HG02759 (cell line): ENCODE results near the gene ITIH5.

Source experiments
- ATAC-seq: cut with Tn5 transposase; IDR thresholded peaks from one replicate; pipeline ENCODE4 v1.9.1; 2021; ENCODE audit warnings: mild to moderate bottlenecking, moderate library complexity; ENCODE audit not compliant: unreplicated experiment

The ITIH5 gene

DNA sequence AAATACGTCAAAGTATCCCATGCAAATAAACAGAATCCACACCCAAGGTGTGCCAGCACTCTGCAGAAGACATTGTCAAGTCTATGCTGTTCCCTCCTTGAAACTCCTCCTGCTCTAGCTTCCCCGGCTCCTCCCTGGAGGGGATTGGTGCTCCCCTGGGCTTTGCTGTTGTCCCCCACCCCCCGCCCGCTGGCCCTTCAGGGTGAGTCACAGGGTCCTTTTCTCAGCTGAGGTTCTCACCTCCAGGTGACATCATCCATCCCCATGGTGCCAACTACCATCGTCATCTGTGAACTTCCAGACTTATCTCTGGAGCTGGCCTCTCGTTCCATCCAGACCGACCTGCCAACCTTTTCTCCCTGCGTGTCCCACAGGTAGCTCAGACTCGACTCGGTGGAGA is 77.0 kb downstream of the ITIH5 start:
- ATAC-seq, result no peak

GRCh38 chr10:7587865-7588188 is 78.9 kb downstream of the ITIH5 start:
- ATAC-seq, result no peak

DNA sequence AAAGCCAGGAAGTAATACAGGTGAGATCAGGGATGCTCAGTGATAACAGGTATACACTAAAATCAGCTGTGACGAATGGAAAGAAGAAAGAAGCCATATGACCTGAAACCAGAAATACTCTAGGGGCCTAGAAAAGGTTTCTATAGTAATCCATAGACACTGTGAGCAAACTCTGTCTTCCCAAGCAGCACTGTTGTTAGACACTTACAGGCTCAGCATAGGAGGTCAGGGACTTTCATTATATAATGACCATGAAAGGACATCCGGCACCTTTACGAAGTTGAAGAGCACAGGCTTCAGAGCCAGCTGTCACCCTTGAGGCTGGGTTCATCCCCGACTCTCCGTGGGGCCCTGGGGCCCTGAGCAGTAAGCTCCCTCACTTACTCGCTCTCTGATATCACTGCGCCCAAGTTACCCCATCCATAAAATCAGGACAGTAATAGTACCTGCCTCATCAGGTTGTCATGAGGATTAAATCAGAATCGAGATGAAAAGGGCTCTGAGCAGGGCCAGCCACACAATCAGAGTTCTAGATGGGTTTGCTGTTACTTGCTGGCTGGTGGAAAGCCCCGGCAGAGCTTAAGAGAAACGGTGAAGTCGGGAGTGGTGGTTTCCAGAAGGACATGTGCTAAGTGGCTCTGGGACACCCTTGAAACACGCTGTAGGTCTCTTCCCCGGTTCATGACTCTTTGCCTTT is 79.5 kb downstream of the ITIH5 start:
- ATAC-seq, result no peak

GRCh38 chr10:7585228-7585627 is 81.5 kb downstream of the ITIH5 start:
- ATAC-seq, result no peak

GRCh38 chr10:7583626-7584025 is 83.1 kb downstream of the ITIH5 start:
- ATAC-seq, result no peak

DNA sequence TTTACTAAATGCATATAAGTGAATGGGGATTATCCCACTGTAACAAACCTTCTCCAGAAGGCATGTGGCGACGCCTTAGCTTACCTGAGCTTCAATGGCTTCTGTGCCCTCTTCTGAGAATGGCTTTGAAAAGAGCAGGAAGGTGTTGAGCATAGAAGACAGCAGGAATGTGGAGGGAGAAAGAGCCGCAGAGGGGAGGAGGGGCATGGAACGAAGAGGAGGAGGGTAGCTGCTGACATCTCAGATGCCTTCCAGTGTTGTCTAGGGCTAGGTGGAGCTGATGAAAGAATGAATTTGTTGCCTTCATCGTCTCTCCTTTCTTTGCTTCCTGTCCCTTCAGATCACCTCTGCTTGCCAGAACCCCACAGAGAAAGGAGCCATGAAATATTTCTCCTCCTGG is 86.2 kb downstream of the ITIH5 start:
- no peak for ATAC-seq

GRCh38 chr10:7579681-7580080 is 87.1 kb downstream of the ITIH5 start:
- no peak for ATAC-seq

- ATAC-seq, result no peak
Measured at GRCh38 chr10:7577579-7577978, 89.2 kb downstream of the ITIH5 start.

DNA sequence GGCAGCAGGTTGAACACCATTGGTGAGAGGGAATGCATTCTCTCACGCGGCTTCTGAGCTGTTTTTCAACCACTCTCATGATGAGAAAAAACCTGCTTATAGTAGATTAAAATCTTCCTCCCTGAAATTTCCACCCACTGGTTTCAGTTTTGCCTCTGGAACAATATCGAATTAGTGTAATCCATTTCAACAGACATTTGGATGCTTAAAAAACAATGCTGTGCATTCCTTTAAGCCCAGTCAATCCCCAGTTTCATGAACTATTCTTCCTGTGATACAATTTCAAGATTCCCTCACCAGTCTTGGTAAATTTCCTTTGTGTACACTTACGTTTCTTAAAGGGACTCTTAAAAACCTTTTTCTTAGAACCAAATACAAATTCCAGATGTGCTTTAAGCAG is 89.6 kb downstream of the ITIH5 start:
- no peak for ATAC-seq

DNA sequence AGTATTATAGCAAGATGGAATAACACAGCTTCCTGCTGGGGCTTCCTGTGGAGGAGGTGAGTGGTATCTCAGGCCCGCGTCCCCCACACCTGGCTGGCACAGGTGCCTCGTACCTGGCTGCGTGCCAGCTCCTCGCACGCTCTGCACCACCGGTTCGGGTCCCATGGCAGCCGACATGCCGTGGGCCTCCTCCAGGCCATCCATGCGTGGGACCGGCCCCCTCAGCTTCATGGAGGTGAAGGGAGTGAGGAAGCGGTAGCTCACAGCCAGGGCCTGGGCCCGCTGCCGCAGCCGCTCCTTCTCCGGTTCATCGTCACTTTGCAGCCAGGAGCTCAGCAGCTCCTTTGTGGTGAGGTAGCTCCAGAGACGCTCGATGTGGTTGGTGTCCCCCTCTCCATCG is 90.4 kb downstream of the ITIH5 start:
- ATAC-seq, result no peak

- no peak for ATAC-seq
Measured at GRCh38 chr10:7572391-7572790, 94.4 kb downstream of the ITIH5 start.

GRCh38 chr10:7571981-7572380 is 94.8 kb downstream of the ITIH5 start:
- ATAC-seq, result no peak

DNA sequence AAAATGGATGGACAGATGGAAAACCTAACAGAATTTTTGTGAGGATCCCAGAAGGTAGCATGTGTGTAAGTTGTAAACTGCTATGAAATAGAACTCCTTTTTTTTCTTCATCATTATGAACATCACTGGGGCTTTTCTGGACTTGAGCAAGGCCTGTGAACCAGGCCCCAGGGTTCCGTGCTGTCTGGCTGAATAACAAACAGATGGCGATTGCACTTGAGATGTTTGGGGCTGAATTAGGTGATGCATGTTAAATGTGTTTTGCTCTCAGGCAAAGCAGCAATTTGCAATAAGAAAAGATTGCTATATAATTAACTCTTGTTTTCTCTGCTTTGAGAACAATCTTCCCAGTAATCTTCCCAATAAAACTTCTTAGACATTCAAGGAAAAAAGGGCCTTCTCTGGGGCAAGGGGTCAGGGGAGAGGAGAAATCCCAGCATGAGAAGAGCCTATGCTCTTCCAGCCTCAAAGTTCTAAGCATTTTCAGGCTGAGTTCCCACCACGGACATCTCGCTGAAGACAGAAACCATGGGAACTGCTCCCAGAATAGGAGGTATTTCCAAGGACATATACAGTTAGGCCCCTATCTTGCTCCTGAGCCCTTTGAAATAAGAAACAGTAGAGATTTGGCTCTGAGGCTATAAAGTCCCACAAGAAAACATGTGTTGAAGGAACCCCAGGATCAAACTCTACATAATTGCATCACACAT is 98.7 kb downstream of the ITIH5 start:
- no peak for ATAC-seq

GRCh38 chr10:7566891-7567290 is 99.9 kb downstream of the ITIH5 start:
- no peak for ATAC-seq

- ATAC-seq, result no peak
Measured at GRCh38 chr10:7565871-7566270, 100.9 kb downstream of the ITIH5 start.

- no peak for ATAC-seq
Measured at GRCh38 chr10:7563770-7564169, 103.0 kb downstream of the ITIH5 start.

DNA sequence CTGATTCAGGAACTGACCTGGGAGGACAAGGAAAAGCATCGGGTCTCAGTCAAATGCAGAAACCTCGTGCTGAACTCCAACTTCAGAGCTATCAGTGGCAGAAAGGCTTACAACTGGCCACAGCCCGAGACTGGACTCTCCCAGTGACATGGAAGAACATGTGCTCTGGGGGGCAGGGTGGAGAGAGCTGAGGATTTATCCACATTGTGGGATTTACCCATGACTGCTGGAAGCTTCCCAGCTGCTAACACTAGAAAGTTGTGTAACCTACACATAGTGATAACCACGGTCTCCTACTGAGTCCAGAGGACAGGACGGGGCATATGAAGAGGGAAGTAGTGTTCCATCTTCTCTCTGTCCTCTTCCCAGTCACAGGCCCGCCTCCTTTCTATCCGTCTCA is 103.4 kb downstream of the ITIH5 start:
- no peak for ATAC-seq

GRCh38 chr10:7561985-7562384 is 104.8 kb downstream of the ITIH5 start:
- no peak for ATAC-seq

DNA sequence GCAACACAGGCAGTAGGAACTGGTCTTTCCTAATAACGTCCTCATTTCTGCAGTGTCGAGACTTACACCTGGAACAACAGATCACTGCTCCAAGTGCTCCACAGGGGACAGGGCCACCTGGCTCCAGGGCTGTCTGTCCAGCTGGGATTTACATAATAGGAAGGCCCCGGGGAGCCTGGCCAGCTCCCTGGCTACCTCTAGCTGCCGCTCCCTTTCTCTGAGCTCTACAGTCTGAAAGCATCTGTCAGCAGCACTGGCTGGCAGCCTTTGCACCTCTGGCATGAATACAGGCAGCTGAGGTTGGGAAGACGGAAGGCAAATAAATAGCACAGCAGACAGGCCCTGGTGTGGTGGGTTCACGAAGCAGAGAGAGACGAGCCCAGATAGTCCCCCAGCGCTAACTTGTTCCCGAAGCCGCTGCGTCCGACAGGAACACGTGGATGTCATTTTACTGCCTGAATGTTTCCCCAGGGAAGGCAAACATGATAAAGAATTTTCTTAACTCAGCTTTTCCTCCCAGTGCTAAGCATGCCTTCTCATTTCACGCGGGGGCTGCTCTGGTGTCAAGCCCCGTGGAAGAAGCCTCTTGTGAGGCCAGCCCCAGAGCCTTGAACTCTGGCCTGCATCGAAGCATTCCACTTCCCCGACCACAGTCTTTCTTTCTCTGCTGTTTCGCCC is 105.4 kb downstream of the ITIH5 start:
- ATAC-seq, result no peak

DNA sequence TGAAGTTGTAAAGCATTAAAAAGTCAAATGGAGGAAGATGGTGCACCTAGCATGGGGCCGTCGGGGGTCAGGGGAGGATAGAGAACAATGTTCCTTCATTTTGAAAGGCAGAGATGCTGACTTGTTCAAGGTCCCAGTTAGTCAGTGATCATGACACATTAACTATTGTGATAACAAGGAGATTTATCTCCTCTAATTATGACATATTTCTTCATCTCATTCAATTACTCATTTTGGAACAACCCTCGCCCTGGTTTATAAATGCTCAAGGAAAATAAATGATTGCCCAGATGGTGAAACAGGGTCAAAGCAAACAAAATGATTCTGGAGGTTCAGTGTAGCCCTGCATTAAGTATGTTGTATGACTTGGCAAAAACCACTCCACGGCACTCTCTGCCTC is 106.2 kb downstream of the ITIH5 start:
- ATAC-seq, result no peak

DNA sequence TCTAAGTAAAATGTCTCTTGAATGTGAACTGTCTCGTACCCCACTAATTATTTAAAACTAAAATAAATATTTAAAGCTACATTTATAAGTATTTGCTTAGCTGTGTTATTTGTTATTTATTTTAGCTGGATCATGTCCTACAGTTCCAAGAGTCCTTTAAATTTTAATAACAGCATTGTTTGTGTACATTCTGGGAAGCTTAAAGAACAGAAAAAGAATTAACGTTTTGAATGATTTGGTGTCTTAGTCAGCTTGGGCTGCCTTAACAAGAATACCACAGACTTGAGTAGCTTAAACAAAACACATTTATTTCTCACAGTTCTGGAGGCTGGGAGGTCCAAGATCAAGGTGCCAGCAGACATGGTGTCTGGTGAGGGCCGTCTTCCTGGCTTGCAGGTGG is 107.4 kb downstream of the ITIH5 start:
- no peak for ATAC-seq

GRCh38 chr10:7558036-7558435 is 108.7 kb downstream of the ITIH5 start:
- no peak for ATAC-seq
